ENCODE data around the gene KRTAP9-3.

- TF ChIP-seq POLR2AphosphoS5 (IDR thresholded peaks at IDR 0.05; ENCODE audit: low read depth, low read length) (no peak), POLR2A (IDR thresholded peaks at IDR 0.05; ENCODE audit: borderline replicate concordance, extremely low read depth, insufficient read depth, insufficient read length) (no peak), RAD21 (IDR thresholded peaks at IDR 0.05; ENCODE audit: low read depth) (no peak), EZH2phosphoT487 (IDR thresholded peaks at IDR 0.05; ENCODE audit: borderline replicate concordance) (no peak), ZNF274 (IDR thresholded peaks at IDR 0.05; ENCODE audit: low read depth, low read length) (no peak), SP1 (IDR thresholded peaks at IDR 0.05; ENCODE audit: low read depth) (no peak)
- TF ChIP-seq, protein P1, sequence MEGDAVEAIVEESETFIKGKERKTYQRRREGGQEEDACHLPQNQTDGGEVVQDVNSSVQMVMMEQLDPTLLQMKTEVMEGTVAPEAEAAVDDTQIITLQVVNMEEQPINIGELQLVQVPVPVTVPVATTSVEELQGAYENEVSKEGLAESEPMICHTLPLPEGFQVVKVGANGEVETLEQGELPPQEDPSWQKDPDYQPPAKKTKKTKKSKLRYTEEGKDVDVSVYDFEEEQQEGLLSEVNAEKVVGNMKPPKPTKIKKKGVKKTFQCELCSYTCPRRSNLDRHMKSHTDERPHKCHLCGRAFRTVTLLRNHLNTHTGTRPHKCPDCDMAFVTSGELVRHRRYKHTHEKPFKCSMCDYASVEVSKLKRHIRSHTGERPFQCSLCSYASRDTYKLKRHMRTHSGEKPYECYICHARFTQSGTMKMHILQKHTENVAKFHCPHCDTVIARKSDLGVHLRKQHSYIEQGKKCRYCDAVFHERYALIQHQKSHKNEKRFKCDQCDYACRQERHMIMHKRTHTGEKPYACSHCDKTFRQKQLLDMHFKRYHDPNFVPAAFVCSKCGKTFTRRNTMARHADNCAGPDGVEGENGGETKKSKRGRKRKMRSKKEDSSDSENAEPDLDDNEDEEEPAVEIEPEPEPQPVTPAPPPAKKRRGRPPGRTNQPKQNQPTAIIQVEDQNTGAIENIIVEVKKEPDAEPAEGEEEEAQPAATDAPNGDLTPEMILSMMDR (IDR thresholded peaks at IDR 0.05 in 2 of 3, conservative IDR thresholded peaks at IDR 0.05 in 1 of 3; ENCODE audit: borderline replicate concordance in 1 of 3, insufficient read depth in 1 of 3, low read depth in 2 of 3, low read length in 2 of 3): no peak
- TF ChIP-seq, protein P2, sequence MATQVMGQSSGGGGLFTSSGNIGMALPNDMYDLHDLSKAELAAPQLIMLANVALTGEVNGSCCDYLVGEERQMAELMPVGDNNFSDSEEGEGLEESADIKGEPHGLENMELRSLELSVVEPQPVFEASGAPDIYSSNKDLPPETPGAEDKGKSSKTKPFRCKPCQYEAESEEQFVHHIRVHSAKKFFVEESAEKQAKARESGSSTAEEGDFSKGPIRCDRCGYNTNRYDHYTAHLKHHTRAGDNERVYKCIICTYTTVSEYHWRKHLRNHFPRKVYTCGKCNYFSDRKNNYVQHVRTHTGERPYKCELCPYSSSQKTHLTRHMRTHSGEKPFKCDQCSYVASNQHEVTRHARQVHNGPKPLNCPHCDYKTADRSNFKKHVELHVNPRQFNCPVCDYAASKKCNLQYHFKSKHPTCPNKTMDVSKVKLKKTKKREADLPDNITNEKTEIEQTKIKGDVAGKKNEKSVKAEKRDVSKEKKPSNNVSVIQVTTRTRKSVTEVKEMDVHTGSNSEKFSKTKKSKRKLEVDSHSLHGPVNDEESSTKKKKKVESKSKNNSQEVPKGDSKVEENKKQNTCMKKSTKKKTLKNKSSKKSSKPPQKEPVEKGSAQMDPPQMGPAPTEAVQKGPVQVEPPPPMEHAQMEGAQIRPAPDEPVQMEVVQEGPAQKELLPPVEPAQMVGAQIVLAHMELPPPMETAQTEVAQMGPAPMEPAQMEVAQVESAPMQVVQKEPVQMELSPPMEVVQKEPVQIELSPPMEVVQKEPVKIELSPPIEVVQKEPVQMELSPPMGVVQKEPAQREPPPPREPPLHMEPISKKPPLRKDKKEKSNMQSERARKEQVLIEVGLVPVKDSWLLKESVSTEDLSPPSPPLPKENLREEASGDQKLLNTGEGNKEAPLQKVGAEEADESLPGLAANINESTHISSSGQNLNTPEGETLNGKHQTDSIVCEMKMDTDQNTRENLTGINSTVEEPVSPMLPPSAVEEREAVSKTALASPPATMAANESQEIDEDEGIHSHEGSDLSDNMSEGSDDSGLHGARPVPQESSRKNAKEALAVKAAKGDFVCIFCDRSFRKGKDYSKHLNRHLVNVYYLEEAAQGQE (IDR thresholded peaks at IDR 0.05; ENCODE audit: low read depth): no peak
- TF ChIP-seq, protein P3, sequence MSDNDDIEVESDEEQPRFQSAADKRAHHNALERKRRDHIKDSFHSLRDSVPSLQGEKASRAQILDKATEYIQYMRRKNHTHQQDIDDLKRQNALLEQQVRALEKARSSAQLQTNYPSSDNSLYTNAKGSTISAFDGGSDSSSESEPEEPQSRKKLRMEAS (IDR thresholded peaks at IDR 0.05): no peak
Observed at GRCh38 chr17:41251261-41251660, 19.0 kb downstream of the KRTAP9-3 start.
